Measurements from ENCODE around the gene DIO3. TPM values are rescaled to one million over a fixed set of nuclear protein-coding genes. Genes with fewer than 3 reads are reported as not detected.
"Not testable (repeated sequence)": the region's sequence is repeated elsewhere in the genome, so short reads cannot be mapped to it uniquely, and the experiment has no call there.

Gene DIO3
- total RNA-seq, 1 donor from 2014 or later, result not detected

GRCh38 chr14:101553931-101554330, 7.4 kb upstream of the DIO3 start:
- no peaks in the 10 kb centered on the region for H3K9me3 ChIP-seq (replicated peaks)
- H3K27me3 ChIP-seq (ENCODE audit: low read depth), result peaks cover 77% of the 10 kb centered on the region
- no peaks in the 10 kb centered on the region for H3K4me1 ChIP-seq
- H3K27ac ChIP-seq (replicated peaks), result no peak overlapping the region
- H3K36me3 ChIP-seq, result no peaks in the 10 kb centered on the region
- H3K4me3 ChIP-seq, result no peak overlapping the region
- intact Hi-C loops (cut with micrococcal nuclease), result no loop called here
- no peak for TF ChIP-seq CTCF (IDR thresholded peaks at IDR 0.05; ENCODE audit: borderline replicate concordance)
- no peak for DNase-seq

- DNase-seq, result no peak
Observed at GRCh38 chr14:101554991-101555668, 6.2 kb upstream of the DIO3 start.

GRCh38 chr14:101555669-101556043, 5.6 kb upstream of the DIO3 start:
- intact Hi-C loops (cut with micrococcal nuclease); H3K27ac ChIP-seq (replicated peaks); H3K36me3 ChIP-seq; H3K4me1 ChIP-seq; H3K9me3 ChIP-seq (replicated peaks); DNase-seq; H3K4me3 ChIP-seq: not testable (repeated sequence)
- peaks cover 78% of the 10 kb centered on the region for H3K27me3 ChIP-seq (ENCODE audit: low read depth)

More at GRCh38 chr14:101554991-101555668, 6.2 kb upstream of the DIO3 start:
- peaks cover 77% of the 10 kb centered on the region for H3K27me3 ChIP-seq (ENCODE audit: low read depth)
- intact Hi-C loops (cut with micrococcal nuclease), result no loop called here
- H3K4me3 ChIP-seq, result no peak overlapping the region
- no peak overlapping the region for H3K27ac ChIP-seq (replicated peaks)
- H3K36me3 ChIP-seq, result no peaks in the 10 kb centered on the region
- no peaks in the 10 kb centered on the region for H3K9me3 ChIP-seq (replicated peaks)
- H3K4me1 ChIP-seq, result peaks cover 9% of the 10 kb centered on the region
- no peak for TF ChIP-seq CTCF (IDR thresholded peaks at IDR 0.05; ENCODE audit: borderline replicate concordance)

GRCh38 chr14:101556131-101556530, 5.2 kb upstream of the DIO3 start:
- Histone ChIP-seq H3K4me3 (no peak overlapping the region), H3K9me3 (replicated peaks) (peaks cover 1% of the 10 kb centered on the region), H3K27ac (replicated peaks) (no peak overlapping the region), H3K36me3 (no peaks in the 10 kb centered on the region), H3K27me3 (ENCODE audit: low read depth) (peaks cover 80% of the 10 kb centered on the region), H3K4me1 (peaks cover 9% of the 10 kb centered on the region)
- no peak for DNase-seq
- intact Hi-C loops (cut with micrococcal nuclease), result no loop called here
- no peak for TF ChIP-seq CTCF (IDR thresholded peaks at IDR 0.05; ENCODE audit: borderline replicate concordance)

GRCh38 chr14:101556566-101557320, 4.6 kb upstream of the DIO3 start:
- DNase-seq, result no peak
- no peaks in the 10 kb centered on the region for H3K36me3 ChIP-seq
- H3K4me1 ChIP-seq, result peaks cover 9% of the 10 kb centered on the region
- TF ChIP-seq CTCF (IDR thresholded peaks at IDR 0.05; ENCODE audit: borderline replicate concordance), result no peak
- H3K9me3 ChIP-seq (replicated peaks), result peaks cover 7% of the 10 kb centered on the region
- no peak overlapping the region for H3K4me3 ChIP-seq
- no peak overlapping the region for H3K27ac ChIP-seq (replicated peaks)
- intact Hi-C loops (cut with micrococcal nuclease), result no loop called here
- peaks cover 84% of the 10 kb centered on the region for H3K27me3 ChIP-seq (ENCODE audit: low read depth)

- Histone ChIP-seq H3K27me3 (ENCODE audit: low read depth) (peaks cover 89% of the 10 kb centered on the region), H3K27ac (replicated peaks) (no peak overlapping the region), H3K9me3 (replicated peaks) (peaks cover 13% of the 10 kb centered on the region), H3K36me3 (no peaks in the 10 kb centered on the region), H3K4me1 (peaks cover 9% of the 10 kb centered on the region), H3K4me3 (no peak overlapping the region)
- no peak for DNase-seq
- intact Hi-C loops (cut with micrococcal nuclease), result no loop called here
- TF ChIP-seq CTCF (IDR thresholded peaks at IDR 0.05; ENCODE audit: borderline replicate concordance), result no peak
Observed at GRCh38 chr14:101557321-101557695, 4.0 kb upstream of the DIO3 start.

Data from left ventricle myocardium inferior (tissue), 1 donor.